Measurements from ENCODE around the gene UBAC2. TPM values are rescaled to one million over a fixed set of nuclear protein-coding genes. Genes with fewer than 3 reads are reported as not detected.

Gene UBAC2
- total and polyA plus RNA-seq, 2 of the 4 experiments (the other 2 are of a cell fraction) = 20.8 to 36.3 TPM

- H3K4me3 ChIP-seq (ENCODE audit: insufficient read depth, low read depth, low read length) = no peak overlapping the region
- H4K91ac ChIP-seq (ENCODE audit: insufficient read depth, low read depth, low read length) = no peak overlapping the region
- no peaks in the 10 kb centered on the region; the same call in 1 of the 2 replicates for H3K9me3 ChIP-seq (ENCODE audit: control insufficient read depth, insufficient read depth, low read length)
- no TSS peak for BruUV-seq (replicated peaks)
- no peak overlapping the region for H3K18ac ChIP-seq (ENCODE audit: low read depth, low read length)
- in situ Hi-C loops (cut with MboI; ENCODE audit: low sequenced_read_pairs) (no loop called here), dilution Hi-C loops (cut with HindIII; ENCODE audit: low sequenced_read_pairs, unreplicated experiment) (no loop called here), intact Hi-C loops (cut with micrococcal nuclease) (no loop called here)
- H3K4me1 ChIP-seq (ENCODE audit: control insufficient read depth, insufficient read depth, low read length) = peaks cover 3% of the 10 kb centered on the region; the same call in 1 of the 2 replicates
- no peak overlapping the region for H2AK9ac ChIP-seq (replicated peaks; ENCODE audit: low read depth, low read length, poor library complexity)
- no peak overlapping the region for H3K27ac ChIP-seq (ENCODE audit: insufficient read depth, low read length)
- no peak overlapping the region for H3K14ac ChIP-seq (replicated peaks; ENCODE audit: low read depth, low read length)
- TF ChIP-seq MAZ (IDR thresholded peaks at IDR 0.05; ENCODE audit: borderline replicate concordance, low read depth, low read length) = no peak
- H4K5ac ChIP-seq (ENCODE audit: low read depth, low read length) = no peak overlapping the region
- no peak overlapping the region for H2BK20ac ChIP-seq (ENCODE audit: low read depth, low read length)
- H3K56ac ChIP-seq (ENCODE audit: extremely low read depth, insufficient read depth, low read length) = no peak overlapping the region
- H2BK5ac ChIP-seq (ENCODE audit: low read depth, low read length, poor library complexity, severe bottlenecking) = no peak overlapping the region
- H3K79me1 ChIP-seq (ENCODE audit: low read depth in 1 of 2, low read length in 2 of 2) = peaks cover 5 to 9% of the 10 kb centered on the region in 2 experiments; a peak in 3 of 4 replicates
- CTCF ChIA-PET = no interaction called here
- no peak overlapping the region for H3K4ac ChIP-seq (ENCODE audit: low read depth, low read length)
- H2AK5ac ChIP-seq (ENCODE audit: low read depth, low read length) = no peak overlapping the region
- H3K9ac ChIP-seq (ENCODE audit: low read depth, low read length) = no peak overlapping the region
- WGBS, 2 experiments (ENCODE audit: extremely low coverage in 2 of 2, insufficient read length in 1 of 2) = 100% methylated on average over 2 of the region's 4 CpGs; no CpG with 5 or more reads in 1 of the 2 experiments
- no peak overlapping the region for H3K23ac ChIP-seq (ENCODE audit: low read depth, low read length)
- no peaks in the 10 kb centered on the region for H3K9me1 ChIP-seq (ENCODE audit: insufficient read depth, low read length)
- H4K20me1 ChIP-seq (ENCODE audit: insufficient read depth, low read length) = no peaks in the 10 kb centered on the region; the same call in 1 of the 2 replicates
- H4K8ac ChIP-seq (ENCODE audit: low read depth in 2 of 2, low read length in 2 of 2) = no peak overlapping the region
- H2BK120ac ChIP-seq (ENCODE audit: low read depth, low read length) = no peak overlapping the region
- ATAC-seq (ENCODE audit: low read depth) (no peak), DNase-seq (no peak)
- no peak overlapping the region for H3K4me2 ChIP-seq (ENCODE audit: low read depth, low read length)
- H3K27me3 ChIP-seq (ENCODE audit: control insufficient read depth, insufficient read depth, low read length) = no peaks in the 10 kb centered on the region
- no peak overlapping the region for H2AFZ ChIP-seq (replicated peaks; ENCODE audit: low read length, poor library complexity)
- no peaks in the 10 kb centered on the region for H3K36me3 ChIP-seq (ENCODE audit: control insufficient read depth, insufficient read depth, low read length)
- H2BK15ac ChIP-seq (ENCODE audit: low read depth, low read length) = no peak overlapping the region
- POLR2A ChIA-PET (ENCODE audit: unreplicated experiment) = no interaction called here
Observed at GRCh38 chr13:99277629-99278028, 77.0 kb downstream of the UBAC2 start.

Data from IMR-90 (cell line).